NB4 (cell line): ENCODE data around the gene SCG5.

Experiments
- DNase-seq: peaks from one replicate; pipeline ENCODE4 v3.0.0; 2010; ENCODE audit warnings: low read depth
- H3K4me3 ChIP-seq: one replicate; pipeline ENCODE4 v1.5.1; 2011; ENCODE audit warnings: mild to moderate bottlenecking, low read depth, low read length, moderate library complexity
- CTCF ChIP-seq: IDR thresholded peaks from one replicate; pipeline ENCODE4 v1.5.1; 2012; ENCODE audit warnings: low read depth, low read length
- MAX ChIP-seq: IDR thresholded peaks from 2 replicates; pipeline ENCODE4 v1.6.1; 2011; ENCODE audit warnings: low read depth, low read length
- MYC ChIP-seq: IDR thresholded peaks from 2 replicates; pipeline ENCODE4 v1.6.1; 2011; ENCODE audit warnings: low read depth, low read length
- POLR2A ChIP-seq: IDR thresholded peaks from 2 replicates; pipeline ENCODE4 v1.6.1; 2011; ENCODE audit warnings: mild to moderate bottlenecking; ENCODE audit not compliant: insufficient read length; ENCODE audit errors: extremely low read depth

SCG5 gene

GRCh38 chr15:32716216-32716914, 74.9 kb downstream of the SCG5 start:
- no peak for TF ChIP-seq CTCF
- TF ChIP-seq MAX, result no peak
- no peak for TF ChIP-seq MYC
- no peak for TF ChIP-seq POLR2A
- H3K4me3 ChIP-seq, result no peak overlapping the region
- no peak for DNase-seq

- TF ChIP-seq MYC (no peak), CTCF (no peak), MAX (no peak), POLR2A (no peak)
- no peak overlapping the region for H3K4me3 ChIP-seq
- no peak for DNase-seq
These were observed 75.5 kb downstream of the SCG5 start for GRCh38 chr15:32716915-32717425.

- TF ChIP-seq CTCF (no peak), MAX (no peak), MYC (no peak), POLR2A (no peak)
- DNase-seq, result no peak
- no peak within 1 kb of the TSS for H3K4me3 ChIP-seq
These were observed 76.1 kb downstream of the SCG5 start, which contains the start of gene GREM1 for GRCh38 chr15:32717426-32718226. TSS of gene GREM1 (plus strand) at chr15:32718004. CDS start at chr15:32730691, 12,687 bp downstream.

GRCh38 chr15:32718227-32718820, 76.8 kb downstream of the SCG5 start:
- DNase-seq, result no peak
- no peak overlapping the region for H3K4me3 ChIP-seq
- no peak for TF ChIP-seq CTCF
- no peak for TF ChIP-seq POLR2A
- TF ChIP-seq MYC, result no peak
- no peak for TF ChIP-seq MAX

DNA sequence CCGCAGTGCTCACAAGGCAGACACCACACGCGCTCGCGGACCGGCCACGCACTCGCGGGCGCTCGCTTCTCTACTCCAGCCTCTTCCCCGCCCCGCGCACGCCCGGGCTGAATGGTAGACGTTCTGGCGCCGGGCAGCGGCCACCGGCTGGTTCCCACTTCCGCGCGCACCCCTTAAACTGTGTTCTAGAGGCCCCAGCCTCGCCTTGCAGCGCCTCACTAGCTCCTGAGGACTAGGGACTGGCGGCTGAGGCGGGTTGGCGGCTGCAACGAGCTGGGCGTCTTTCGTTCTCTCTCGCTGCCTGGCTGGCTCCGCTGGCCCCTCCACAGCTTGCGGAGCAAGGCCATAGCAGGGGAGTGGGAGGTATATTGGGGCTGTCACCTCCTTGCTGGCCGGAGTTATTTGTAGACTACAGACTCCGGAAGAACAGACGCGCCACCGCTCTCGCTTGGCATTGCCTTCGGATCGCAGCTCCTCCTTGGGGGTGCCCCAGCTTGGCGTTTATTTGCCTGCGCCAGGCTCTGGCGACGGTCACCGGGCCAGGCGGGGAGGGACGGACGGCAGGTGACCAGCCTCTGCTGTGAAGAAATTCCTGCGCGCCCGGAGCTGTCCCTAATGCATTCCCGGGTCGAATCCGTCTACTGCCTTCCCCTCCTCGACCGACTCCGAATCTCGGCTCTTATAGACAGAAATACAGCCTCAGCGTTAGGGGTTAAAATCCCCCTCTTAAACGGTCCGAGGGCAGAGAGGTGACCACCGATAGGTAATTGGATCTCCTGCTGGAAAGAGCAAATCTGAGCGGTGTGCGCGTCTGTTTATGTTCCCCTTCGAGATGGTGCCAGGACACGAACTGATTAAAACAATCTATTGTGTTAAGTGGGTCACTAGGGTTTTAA, 77.6 kb downstream of the SCG5 start:
- TF ChIP-seq MAX, result no peak
- no peak for TF ChIP-seq MYC
- no peak for TF ChIP-seq CTCF
- TF ChIP-seq POLR2A, result no peak
- no peak for DNase-seq

More for the DNA sequence above, 77.6 kb downstream of the SCG5 start:
- H3K4me3 ChIP-seq, result no peak overlapping the region
